Heart right ventricle (tissue), 16 donors: ENCODE data around the gene PLXNB3. TPM values are rescaled to one million over a fixed set of nuclear protein-coding genes. Genes with fewer than 3 reads are reported as not detected.
A peak's percentile ranks its signal among the peaks of the same experiment; 100 is the strongest.
"Not testable (repeated sequence)": the region's sequence is repeated elsewhere in the genome, so short reads cannot be mapped to it uniquely, and the experiment has no call there.

ENCODE experiments used
- ATAC-seq, 8 donors: fragments of 200-7000 bp; cut with Tn5 transposase; one replicate each; pipeline ENCODE4 v1.9.1; 2020; ENCODE audit warnings: mild to moderate bottlenecking in 8 of 8, moderate library complexity in 8 of 8, moderate number of reproducible peaks in 1 of 8
- DNase-seq, 2 donors: peaks; one replicate each; pipeline ENCODE4 v3.0.0-alpha.2; 2020
- H3K27ac ChIP-seq, 10 donors: fragments of 200-600 bp; sonication (generic) in 2 of 10; one replicate each; pipeline versions ENCODE4 v1.5.0 to v1.8.0; 2020 to 2022; ENCODE audit warnings: mild to moderate bottlenecking in 3 of 10
- H3K27me3 ChIP-seq, 7 donors: fragments of 200-600 bp; one replicate each; pipeline ENCODE4 v1.8.0; 2021 to 2022; ENCODE audit warnings: mild to moderate bottlenecking in 2 of 7
- H3K36me3 ChIP-seq, 9 donors: fragments of 200-600 bp; sonication (generic) in 1 of 9; one replicate each; pipeline versions ENCODE4 v1.5.0 to v1.8.0; 2020 to 2022; ENCODE audit warnings: mild to moderate bottlenecking in 2 of 9
- H3K4me1 ChIP-seq, 9 donors: fragments of 200-600 bp; sonication (generic) in 1 of 9; one replicate each; pipeline versions ENCODE4 v1.5.0 to v1.8.0; 2020 to 2022; ENCODE audit warnings: mild to moderate bottlenecking in 4 of 9
- H3K4me3 ChIP-seq, 10 donors: fragments of 200-600 bp; sonication (generic) in 2 of 10; one replicate each; pipeline versions ENCODE4 v1.5.0 to v1.8.0; 2020 to 2022; ENCODE audit warnings: mild to moderate bottlenecking in 7 of 10, moderate library complexity in 2 of 10
- H3K9me3 ChIP-seq, 11 donors: fragments of 200-600 bp in 10 of 11; sonication (generic) in 2 of 11; one replicate each; pipeline versions ENCODE4 v1.5.0 to v1.8.0; 2013 to 2022; ENCODE audit warnings: mild to moderate bottlenecking in 2 of 11, control low read depth in 1 of 11, moderate library complexity in 1 of 11
- WGBS, 2 donors: extraction: QIAGEN DNeasy Blood & Tissue Kit; methylation state at CpG; one replicate each; pipeline ENCODE4 v1.1.7; 2013; ENCODE audit warnings: inconsistent platforms in 1 of 2; 5-methylcytosine and 5-hydroxymethylcytosine counted together
- intact Hi-C, 10 donors: fragments of 100-400 bp; cut with DNase I; formaldehyde crosslinking; loops; one replicate each; pipeline versions ENCODE4 v1.11.1 to v1.14.2; 2022
- polyA plus RNA-seq, 2 donors: library from polyadenylated mRNA; stranded (reverse); fragments of 200-250 nt; gene quantifications; one replicate each; pipeline ENCODE4 v1.2.3, GENCODE V29; 2013
- total RNA-seq, 10 donors: library from RNA; stranded (reverse); fragmentation: NEBNext Ultra II Directional in 3 of 10; extraction: Animal tissue kit (Norgen Biotek cat#: 25700) in 3 of 10; gene quantifications; one replicate each; pipeline versions ENCODE4 v1.2.1 to v1.2.4, GENCODE V29; 2021 to 2023
- TF ChIP-seq, protein P1 (sequence below), 9 donors: fragments of 200-600 bp; sonication (generic) in 2 of 9; IDR thresholded peaks; one replicate each; pipeline versions ENCODE4 v1.5.0 to v1.8.0; 2021 to 2022; ENCODE audit warnings: antibody characterized with exemption in 9 of 9, mild to moderate bottlenecking in 5 of 9, moderate library complexity in 1 of 9
- donor health status: Arrhythmogenic right ventricular cardiomyopathy.
- donor health status: ischemic (EF 13 %, LVEDD 7.1; RV severe dilation, severe dysfunction).
- donor health status: healthy with polysubstance abuse.
- donor health status: DM: no; HTN: yes; CAD: no.
- donor health status: DM: no; HTN: no; CAD: no.
- donor health status: ischemic (EF 25% LVEDD 6.9; RV normal size, moderate dysfunction).
- donor health status: ischemic (EF 25% LVEDD 5.7; RV mildly dilated, moderate dysfunction).
- donor health status: healthy.
- donor health status: DM: yes; HTN: yes; CAD: no.
- donor health status: Ischemic cardiomyopathy.
- donor health status: ischemic (EF 35%, LVEDD 5.7; RV mildly dilated, moderate dysfunction).
- donor health status: nonischemic (EF 11% LVEDD 7.7; RV severe dilation, severe dysfunction).
- donor health status: DM: yes; HTN: yes; CAD: no.
- donor health status: PGD.
- donor health status: ischemic (EF 29% LVEDD 5.4; RV normal size, mild dysfunction).
- donor health status: nonischemic (EF 23%, LVEDD 6.1; RV moderate dilation, normal function).

The PLXNB3 gene
- total and polyA plus RNA-seq, 12 donors, result 1.1 to 8.1 (median 4.3) TPM

DNA sequence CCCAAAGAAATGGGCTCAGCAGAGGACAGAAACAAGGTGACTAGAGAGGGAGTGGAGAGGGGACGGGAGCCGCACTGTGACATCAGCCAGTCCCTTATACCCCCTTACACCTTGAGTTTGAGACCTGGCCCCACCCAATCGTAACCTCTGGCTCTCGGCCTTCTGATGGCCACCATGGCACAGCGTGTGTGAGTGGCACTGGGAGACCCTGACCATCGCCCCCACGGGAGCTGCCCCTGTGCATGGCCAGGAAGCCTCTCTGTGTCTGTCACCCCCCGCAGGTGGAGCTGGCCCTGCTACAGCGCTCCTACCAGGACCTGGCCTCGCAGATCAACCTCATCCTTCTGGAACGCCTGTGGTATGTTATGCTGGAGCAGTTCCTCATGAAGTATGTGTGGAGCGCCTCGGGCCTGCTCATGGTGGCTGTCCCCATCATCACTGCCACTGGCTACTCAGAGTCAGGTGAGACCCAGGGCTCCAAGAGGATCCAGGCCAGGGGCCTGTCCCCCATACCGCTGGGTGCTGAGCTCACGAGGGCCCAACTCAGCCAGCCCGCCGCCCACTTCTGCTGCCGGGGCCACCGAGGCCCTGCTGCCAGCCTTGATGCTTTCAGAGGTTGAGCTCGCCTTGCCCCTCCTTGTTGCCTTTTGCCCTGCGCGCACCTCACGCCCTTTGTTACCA is 35.0 kb upstream of the PLXNB3 start:
- DNase-seq (no peak), ATAC-seq (no peak)
- Histone ChIP-seq H3K36me3 (peaks cover 0 to 28% (median 0%) of the 10 kb centered on the region in 9 donors), H3K27ac (no peak overlapping the region), H3K9me3 (peaks cover 0 to 8% (median 0%) of the 10 kb centered on the region in 11 donors), H3K4me3 (no peak overlapping the region), H3K4me1 (peaks cover 0 to 51% (median 32%) of the 10 kb centered on the region in 9 donors), H3K27me3 (no peaks in the 10 kb centered on the region)
- 95 to 97% methylated on average over 22 to 23 of the region's 23 CpGs for WGBS, 2 donors
- intact Hi-C loops, result no loop called here
- TF ChIP-seq, protein P1, sequence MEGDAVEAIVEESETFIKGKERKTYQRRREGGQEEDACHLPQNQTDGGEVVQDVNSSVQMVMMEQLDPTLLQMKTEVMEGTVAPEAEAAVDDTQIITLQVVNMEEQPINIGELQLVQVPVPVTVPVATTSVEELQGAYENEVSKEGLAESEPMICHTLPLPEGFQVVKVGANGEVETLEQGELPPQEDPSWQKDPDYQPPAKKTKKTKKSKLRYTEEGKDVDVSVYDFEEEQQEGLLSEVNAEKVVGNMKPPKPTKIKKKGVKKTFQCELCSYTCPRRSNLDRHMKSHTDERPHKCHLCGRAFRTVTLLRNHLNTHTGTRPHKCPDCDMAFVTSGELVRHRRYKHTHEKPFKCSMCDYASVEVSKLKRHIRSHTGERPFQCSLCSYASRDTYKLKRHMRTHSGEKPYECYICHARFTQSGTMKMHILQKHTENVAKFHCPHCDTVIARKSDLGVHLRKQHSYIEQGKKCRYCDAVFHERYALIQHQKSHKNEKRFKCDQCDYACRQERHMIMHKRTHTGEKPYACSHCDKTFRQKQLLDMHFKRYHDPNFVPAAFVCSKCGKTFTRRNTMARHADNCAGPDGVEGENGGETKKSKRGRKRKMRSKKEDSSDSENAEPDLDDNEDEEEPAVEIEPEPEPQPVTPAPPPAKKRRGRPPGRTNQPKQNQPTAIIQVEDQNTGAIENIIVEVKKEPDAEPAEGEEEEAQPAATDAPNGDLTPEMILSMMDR (IDR thresholded peaks at IDR 0.05), result no peak

DNA sequence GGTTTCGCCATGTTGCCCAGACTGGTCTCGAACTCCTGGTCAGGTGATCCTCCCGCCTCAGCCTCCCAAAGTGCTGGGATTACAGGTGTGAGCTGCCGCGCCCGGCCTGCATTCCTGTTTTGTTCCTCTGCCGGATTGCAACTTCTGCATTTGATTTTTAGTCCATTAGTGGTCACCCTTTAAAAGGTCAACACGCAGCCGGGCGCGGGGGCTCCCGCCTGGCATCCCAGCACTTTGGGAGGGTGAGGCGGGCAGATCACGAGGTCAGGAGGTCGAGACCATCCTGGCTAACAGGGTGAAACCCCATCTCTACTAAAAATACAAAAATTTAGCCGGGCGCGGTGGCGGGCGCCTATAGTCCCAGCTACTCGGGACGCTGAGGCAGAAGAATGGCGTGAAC is 33.9 kb upstream of the PLXNB3 start:
- DNase-seq, H3K4me3 ChIP-seq, ATAC-seq, intact Hi-C loops, H3K27me3 ChIP-seq, H3K27ac ChIP-seq, H3K9me3 ChIP-seq: not testable (repeated sequence)
- Histone ChIP-seq H3K36me3 (peaks cover 0 to 28% (median 0%) of the 10 kb centered on the region in 9 donors), H3K4me1 (peaks cover 0 to 47% (median 29%) of the 10 kb centered on the region in 9 donors)
- 95 to 96% methylated on average over 13 to 23 of the region's 23 CpGs for WGBS, 2 donors

DNA sequence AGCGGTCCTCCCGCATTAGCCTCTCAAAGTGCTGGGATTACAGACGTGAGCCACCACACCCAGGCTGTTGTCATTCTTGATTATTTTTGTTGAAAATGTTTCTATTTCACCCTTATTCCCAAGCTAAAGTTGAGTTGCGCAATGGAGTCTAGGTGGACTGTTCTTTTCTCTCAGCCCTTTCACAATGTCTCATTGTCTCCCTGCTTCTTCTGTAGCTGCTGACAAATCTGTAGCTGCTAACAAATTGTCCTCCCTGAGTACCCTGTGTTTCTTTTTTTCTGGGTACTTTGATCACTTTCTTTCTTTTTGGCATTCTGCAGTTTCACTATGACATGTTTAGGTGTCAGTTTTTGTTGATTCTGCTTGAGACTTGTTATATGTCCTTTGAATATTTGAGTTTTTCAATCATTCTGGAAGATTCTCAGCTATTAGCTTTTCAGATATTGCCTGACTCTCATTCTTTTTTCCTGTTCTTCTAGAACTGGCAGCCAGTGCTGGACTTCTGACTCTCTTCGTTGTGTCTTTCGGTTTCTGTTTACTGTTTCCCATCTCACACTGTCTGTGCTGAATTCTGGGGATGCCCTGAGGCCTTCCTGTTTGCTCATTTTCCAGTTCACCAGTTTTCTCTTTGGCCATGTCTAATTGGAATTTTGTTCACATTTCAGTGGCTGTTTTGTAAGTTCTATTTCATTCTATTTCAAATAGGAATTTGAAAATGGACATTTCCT is 32.8 kb upstream of the PLXNB3 start:
- intact Hi-C loops, result no loop called here
- TF ChIP-seq, protein P1 (IDR thresholded peaks at IDR 0.05), result no peak
- Histone ChIP-seq H3K4me1 (peaks cover 0 to 36% (median 17%) of the 10 kb centered on the region in 9 donors), H3K9me3 (peaks cover 0 to 8% (median 0%) of the 10 kb centered on the region in 11 donors), H3K27me3 (no peaks in the 10 kb centered on the region), H3K27ac (peak overlapping the region in 1 of 10 donors; percentile 33), H3K4me3 (no peak overlapping the region), H3K36me3 (peaks cover 0 to 31% (median 0%) of the 10 kb centered on the region in 9 donors)
- 79 to 91% methylated on average over 6 of the region's 6 CpGs for WGBS, 2 donors
- DNase-seq, result no peak
- no peak for ATAC-seq

DNA sequence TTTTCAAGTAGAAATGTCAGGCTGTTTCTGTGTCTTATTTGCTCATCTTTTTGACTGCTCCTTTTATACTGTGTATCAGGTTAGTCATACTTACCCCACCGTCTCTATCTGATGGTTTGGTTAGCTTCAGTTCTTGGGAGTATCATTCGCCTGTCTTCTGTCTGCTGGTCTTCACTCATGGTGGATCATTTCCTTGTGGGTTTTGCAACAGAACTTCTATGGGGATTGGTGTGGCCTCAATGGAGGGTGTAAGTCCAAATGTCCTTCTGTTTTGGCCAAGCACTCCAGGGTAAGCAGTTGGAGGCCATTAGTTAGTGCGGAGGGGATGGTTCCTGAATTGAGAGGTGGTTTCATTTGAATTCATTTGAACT is 32.2 kb upstream of the PLXNB3 start:
- no peak for DNase-seq
- Histone ChIP-seq H3K9me3 (peaks cover 0 to 8% (median 0%) of the 10 kb centered on the region in 11 donors), H3K36me3 (peaks cover 0 to 37% (median 0%) of the 10 kb centered on the region in 9 donors), H3K4me1 (peaks cover 0 to 30% (median 13%) of the 10 kb centered on the region in 9 donors), H3K4me3 (no peak overlapping the region), H3K27me3 (no peaks in the 10 kb centered on the region), H3K27ac (peak overlapping the region in 1 of 10 donors; percentile 33)
- TF ChIP-seq, protein P1 (IDR thresholded peaks at IDR 0.05), result no peak
- intact Hi-C loops, result no loop called here
- WGBS, 2 donors, result 64 to 93% methylated on average over 3 of the region's 3 CpGs
- no peak for ATAC-seq
